ENCODE data around the gene CDK5RAP2.
"Not testable (repeated sequence)": the region's sequence is repeated elsewhere in the genome, so short reads cannot be mapped to it uniquely, and the experiment has no call there.

The CDK5RAP2 gene

DNA sequence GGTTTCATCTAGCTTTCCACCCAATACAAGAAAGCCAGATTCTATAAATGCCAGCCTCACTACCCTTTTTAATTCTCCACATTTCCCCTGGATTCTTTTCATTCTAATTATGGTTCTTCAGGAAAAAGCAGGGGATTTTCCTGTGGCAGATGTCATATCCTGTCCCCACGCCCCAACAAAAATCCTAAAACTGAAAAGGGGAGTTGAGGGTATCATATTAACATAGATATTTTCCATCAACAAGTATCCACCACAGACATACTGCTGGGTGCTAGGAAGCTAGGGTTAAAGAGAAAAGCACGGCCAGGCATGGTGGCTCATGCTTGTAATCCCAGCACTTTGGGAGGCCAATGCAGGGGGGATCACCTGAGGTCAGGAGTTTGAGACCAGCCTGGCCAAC is 38.0 kb downstream of the CDK5RAP2 start:
- no peak for DNase-seq

DNA sequence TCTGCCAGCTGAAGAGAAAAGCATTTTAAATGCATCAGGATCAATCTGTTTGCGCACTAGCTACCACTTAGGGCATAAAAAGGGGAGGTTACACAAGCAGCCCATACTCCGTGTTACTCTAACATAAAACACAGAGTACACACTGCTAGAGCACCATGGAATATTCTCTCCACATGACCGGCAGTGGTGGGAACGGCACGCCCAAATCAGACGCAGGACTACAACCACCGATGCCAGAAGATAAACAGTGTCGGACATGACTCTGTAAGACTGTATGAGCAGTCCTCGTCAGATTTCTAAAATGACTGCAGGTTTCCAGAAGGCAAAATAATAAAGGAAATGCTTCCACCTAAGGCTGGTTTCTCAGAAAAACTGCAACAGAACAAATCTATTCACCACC is 40.0 kb downstream of the CDK5RAP2 start:
- DNase-seq, result no peak

- DNase-seq, result no peak
Observed at GRCh38 chr9:120538339-120538738, 41.6 kb downstream of the CDK5RAP2 start.

- no peak for DNase-seq
Observed at GRCh38 chr9:120536949-120537640, 42.9 kb downstream of the CDK5RAP2 start.

DNA sequence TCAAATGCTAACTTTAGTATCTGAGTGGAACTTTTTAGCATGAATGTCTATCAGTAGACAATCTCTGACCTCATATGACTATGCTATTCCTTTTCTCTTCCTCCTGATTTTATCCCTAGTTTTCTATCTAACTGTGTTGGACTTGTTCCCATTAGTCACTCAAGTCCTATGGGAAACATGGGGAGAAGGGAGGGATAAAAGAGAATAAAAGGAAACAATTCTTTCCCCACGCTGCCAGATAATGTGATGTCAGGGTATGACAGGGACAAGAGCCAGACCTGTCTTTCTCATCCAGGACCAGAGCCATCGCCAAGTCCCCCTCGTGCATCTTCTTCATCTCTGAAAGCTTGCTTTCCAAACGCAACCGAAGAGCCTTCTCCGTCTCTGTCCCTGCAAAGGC is 43.9 kb downstream of the CDK5RAP2 start:
- DNase-seq, result no peak

- no peak for DNase-seq
Observed at GRCh38 chr9:120534266-120534665, 45.7 kb downstream of the CDK5RAP2 start.

- no peak for DNase-seq
Observed at GRCh38 chr9:120532891-120533290, 47.1 kb downstream of the CDK5RAP2 start.

DNA sequence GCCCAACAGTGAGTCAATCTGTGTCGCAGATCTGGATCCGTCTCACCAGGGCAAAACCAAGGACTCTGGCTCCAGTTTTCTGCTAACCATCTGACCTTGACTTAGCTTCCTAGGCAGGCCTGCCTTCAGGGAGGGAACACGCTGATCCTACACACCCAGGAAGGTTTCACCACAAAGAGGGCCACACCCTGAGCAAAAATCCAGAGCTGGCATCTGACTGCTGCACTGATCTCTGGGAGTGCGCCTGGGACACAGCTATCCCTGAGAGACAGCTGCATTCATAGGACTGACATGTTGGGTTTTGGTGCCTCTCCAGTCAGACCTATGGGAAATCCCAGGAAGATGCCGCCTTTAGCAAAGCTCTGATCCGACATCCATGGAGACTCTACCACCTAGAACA is 47.5 kb downstream of the CDK5RAP2 start:
- DNase-seq, result no peak

- DNase-seq, result no peak
Observed at GRCh38 chr9:120531683-120532300, 48.2 kb downstream of the CDK5RAP2 start.

DNA sequence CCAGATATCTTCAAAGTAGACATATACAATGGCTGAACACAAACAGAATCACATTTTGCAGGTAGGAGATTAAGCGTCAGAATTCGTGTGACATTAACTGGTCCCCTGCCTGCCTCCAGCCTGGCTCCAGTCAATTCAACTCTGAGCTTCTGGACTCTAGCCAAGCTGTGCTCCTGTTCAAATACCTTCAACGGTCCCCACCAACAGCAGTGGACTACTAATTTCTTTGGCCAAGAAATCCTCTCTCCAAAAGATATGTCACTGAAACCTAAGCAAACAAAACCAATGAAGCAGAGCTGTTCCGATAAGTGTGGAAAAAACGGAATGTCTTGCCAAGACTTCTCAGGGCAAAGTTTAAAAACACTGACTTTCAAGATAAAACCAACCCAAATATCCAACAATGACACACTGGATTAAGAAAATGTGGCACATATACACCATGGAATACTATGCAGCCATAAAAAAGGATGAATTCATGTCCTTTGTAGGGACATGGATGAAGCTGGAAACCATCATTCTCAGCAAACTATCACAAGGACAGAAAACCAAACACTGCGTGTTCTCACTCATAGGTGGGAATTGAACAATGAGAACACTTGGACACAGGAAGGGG is 49.6 kb downstream of the CDK5RAP2 start:
- DNase-seq, result not testable (repeated sequence)

DNA sequence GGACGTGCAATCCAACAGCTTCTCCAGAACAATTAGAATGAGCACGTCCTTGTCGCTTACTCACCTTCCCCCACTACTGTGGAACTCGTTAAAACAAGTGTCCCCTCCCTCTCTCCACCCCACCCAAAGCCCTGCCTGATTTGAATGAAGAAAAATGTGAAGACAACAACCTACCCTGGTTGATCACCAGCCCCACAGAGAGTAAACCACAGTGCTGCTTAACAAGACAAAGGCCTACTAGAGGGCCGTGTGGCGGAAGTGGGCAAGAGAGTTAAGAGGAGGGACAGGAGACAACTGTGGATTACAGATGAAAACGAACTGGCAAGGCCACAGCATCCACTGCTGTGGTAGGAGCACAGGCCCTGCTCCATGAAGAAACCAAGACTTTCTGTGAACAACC is 51.1 kb downstream of the CDK5RAP2 start:
- no peak for DNase-seq

DNA sequence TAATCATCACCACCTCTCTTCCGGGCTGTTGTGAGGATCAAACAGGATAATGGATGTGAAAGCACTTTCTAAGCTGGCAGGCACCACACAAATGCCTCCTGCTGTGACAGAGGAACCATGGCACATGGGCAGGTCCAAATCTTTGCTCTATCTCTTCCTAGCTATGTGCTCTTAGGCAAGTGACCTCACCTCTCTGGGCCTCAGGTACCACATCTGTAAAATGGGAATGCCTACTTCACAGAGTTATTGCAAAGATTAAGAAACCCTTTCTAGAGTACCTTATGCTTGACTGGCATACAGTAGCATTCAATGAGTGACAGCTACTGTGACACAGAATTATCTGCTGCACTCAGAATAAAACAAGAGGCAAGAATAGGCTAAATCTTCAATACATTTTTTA is 51.6 kb downstream of the CDK5RAP2 start:
- no peak for DNase-seq

DNA sequence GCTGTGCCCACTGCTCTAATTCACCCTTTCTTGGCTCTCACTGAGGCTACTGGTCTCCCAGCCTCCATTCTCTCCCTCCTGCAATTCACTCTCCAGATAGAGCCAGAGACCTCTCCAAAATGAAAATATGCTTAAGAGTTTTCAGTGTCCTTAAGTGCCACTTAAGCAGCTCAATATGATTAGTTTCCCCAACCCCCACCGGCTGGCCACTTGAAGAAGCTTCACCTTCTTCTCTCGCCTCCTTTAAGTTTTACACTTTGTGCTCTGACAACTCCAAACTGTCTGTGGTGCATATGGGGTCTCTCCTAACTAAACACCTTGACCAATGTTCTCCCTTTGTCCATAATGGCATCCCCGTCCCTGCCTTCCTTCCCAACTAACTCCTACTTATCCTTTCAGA is 53.4 kb downstream of the CDK5RAP2 start:
- no peak for DNase-seq

- DNase-seq, result no peak
Observed at GRCh38 chr9:120524863-120525262, 55.1 kb downstream of the CDK5RAP2 start.

DNA sequence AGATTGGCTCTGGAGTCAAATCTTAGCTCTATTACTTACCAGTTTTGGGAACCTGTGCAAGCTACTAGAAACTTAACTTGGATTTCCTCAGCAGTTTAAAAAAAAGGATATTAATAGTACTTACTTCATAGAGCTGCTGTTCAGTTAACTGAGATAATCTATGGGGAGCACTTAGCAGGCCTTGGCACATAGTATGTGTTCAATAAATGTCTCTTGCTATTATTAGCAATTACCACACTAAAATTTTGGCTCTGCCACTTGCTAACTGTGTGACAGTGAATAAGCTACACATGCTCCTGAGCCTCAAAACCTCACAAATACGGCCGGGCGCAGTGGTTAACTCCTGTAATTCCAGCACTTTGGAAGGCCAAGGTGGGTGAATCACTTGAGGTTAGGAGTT is 55.9 kb downstream of the CDK5RAP2 start:
- DNase-seq, result no peak

GRCh38 chr9:120522558-120522957 is 57.4 kb downstream of the CDK5RAP2 start:
- DNase-seq, result no peak

- no peak for DNase-seq
Observed at GRCh38 chr9:120522032-120522431, 57.9 kb downstream of the CDK5RAP2 start.

DNA sequence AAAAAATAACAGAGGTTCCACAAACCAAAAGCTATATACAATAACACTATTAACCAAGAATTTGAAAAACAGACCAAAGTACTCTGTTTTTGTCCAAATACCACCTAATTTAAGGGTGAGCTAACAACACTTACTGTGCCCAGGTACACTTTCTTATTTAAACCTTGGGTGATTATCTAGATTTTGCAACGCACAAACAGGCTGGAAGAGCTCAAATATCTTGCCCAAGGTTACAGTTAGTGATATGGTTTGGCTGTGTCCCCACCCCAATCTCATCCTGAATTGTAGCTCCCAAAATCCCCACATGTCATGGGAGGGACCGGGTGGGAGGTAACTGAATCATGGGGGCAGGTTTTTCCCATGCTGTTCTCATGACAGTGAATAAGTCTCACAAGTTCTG is 58.9 kb downstream of the CDK5RAP2 start:
- no peak for DNase-seq

- not testable (repeated sequence) for DNase-seq
Observed at GRCh38 chr9:120515996-120516395, 64.0 kb downstream of the CDK5RAP2 start.

DNA sequence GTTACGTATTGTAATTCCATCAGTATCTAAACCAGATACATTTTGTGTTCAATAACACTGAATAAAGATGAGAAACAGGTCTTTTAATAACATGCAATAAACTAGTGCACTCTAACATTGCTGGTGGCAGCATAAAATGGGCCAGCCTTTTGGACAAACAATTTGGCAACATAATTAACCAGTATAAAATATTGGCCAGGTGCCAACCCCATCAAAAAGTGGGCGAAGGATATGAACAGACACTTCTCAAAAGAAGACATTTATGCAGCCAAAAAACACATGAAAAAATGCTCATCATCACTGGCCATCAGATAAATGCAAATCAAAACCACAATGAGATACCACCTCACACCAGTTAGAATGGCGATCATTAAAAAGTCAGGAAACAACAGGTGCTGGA is 64.5 kb downstream of the CDK5RAP2 start:
- DNase-seq, result not testable (repeated sequence)

- DNase-seq, result no peak
Observed at GRCh38 chr9:120514405-120514804, 65.6 kb downstream of the CDK5RAP2 start.

- no peak for DNase-seq
Observed at GRCh38 chr9:120513825-120514396, 66.1 kb downstream of the CDK5RAP2 start.

DNA sequence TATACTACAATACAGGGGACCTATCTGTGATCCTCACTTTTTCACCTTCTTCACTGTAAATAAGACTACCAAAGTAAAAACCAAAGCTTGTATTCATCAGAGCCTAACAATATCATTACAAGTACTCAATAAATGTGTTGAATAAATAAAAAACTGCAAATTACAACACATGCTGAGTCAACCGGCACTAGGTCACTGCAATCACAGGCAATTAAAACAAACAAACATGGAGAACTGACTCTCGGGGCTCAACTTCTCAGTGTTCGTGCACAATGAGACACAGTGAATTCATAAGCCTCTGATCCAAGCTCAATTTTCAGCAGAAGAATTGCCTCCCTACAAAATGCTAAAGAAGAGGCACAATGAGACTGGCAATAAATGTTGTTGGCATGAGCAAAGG is 69.2 kb downstream of the CDK5RAP2 start:
- no peak for DNase-seq

DNA sequence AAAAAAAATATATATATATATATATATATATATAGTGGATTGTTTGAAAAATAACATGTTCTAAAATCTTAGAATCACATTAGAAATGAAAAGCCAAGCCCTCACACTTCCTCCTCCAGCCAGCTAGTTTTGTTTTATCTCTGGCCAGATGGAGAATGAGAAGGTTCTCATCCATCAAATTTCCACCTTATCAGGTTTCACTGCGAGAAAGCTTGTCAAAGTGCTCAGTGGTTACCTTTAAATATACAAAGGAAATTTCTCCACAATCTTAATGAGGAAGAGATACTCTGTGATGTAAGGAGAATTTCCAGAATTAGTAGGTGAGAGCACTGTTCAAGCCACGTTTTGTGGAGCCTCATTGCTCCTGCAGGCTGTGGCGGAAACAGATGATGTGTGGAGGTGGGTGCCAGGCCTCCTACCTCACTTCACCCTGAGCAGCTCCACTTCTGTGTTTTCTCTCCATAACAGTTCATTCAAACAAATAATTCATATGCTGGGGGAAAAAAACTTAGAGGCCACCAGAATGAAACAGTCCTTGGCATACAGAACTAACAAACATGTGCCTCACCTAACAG is 71.9 kb downstream of the CDK5RAP2 start:
- DNase-seq, result no peak

Measured in CD4-positive, alpha-beta T cell treated with Interleukin-17A for 4 hours (primary cell).